GM12878 (cell line): ENCODE measurements around the gene GPI. TPM values are rescaled to one million over a fixed set of nuclear protein-coding genes. Genes with fewer than 3 reads are reported as not detected.

Experiments
- ATF7 ChIP-seq: fragments of 450-650 bp; IDR thresholded peaks from 2 replicates; pipeline ENCODE4 v1.6.1; 2016; ENCODE audit warnings: low read depth, mild to moderate bottlenecking
- CEBPB ChIP-seq, 2 experiments: fragments of 150-350 bp in 1 of 2; IDR thresholded peaks; 2 replicates each; pipeline ENCODE4 v1.6.1; 2012 to 2014; ENCODE audit warnings: low read depth in 2 of 2, low read length in 2 of 2, borderline replicate concordance in 1 of 2, inconsistent platforms in 1 of 2
- ELK1 ChIP-seq: IDR thresholded peaks from 2 replicates; pipeline ENCODE4 v1.6.1; 2012; ENCODE audit warnings: low read depth, low read length, improper control_type of control experiment
- MYB ChIP-seq: fragments of 150-350 bp; IDR thresholded peaks from 2 replicates; pipeline ENCODE4 v1.6.1; 2014; ENCODE audit warnings: mild to moderate bottlenecking, low read depth, low read length, borderline replicate concordance
- NFIC ChIP-seq: IDR thresholded peaks from 2 replicates; pipeline ENCODE4 v1.6.1; 2012; ENCODE audit warnings: low read depth, mild to moderate bottlenecking, inconsistent platforms, low read length, moderate library complexity
- NFXL1 ChIP-seq: fragments of 450-650 bp; IDR thresholded peaks from 2 replicates; pipeline ENCODE4 v1.6.1; 2017; ENCODE audit warnings: antibody characterized with exemption, mild to moderate bottlenecking, borderline replicate concordance
- NRF1 ChIP-seq: conservative IDR thresholded peaks from 2 replicates; pipeline ENCODE4 v1.6.1; 2011; ENCODE audit warnings: mild to moderate bottlenecking, low read depth, low read length, improper control_type of control experiment
- PAX5 ChIP-seq: IDR thresholded peaks from 2 replicates; pipeline ENCODE4 v1.6.1; 2011; ENCODE audit warnings: low read depth, low read length, borderline replicate concordance
- POLR2A ChIP-seq: IDR thresholded peaks from 2 replicates; pipeline ENCODE4 v1.6.1; 2011; ENCODE audit warnings: low read depth, mild to moderate bottlenecking, low read length
- RELA ChIP-seq: fragments of 450-650 bp; IDR thresholded peaks from 2 replicates; pipeline ENCODE4 v1.8.0; 2014; ENCODE audit warnings: borderline replicate concordance; ENCODE audit not compliant: partially characterized antibody
- SIN3A ChIP-seq: IDR thresholded peaks from 2 replicates; pipeline ENCODE4 v1.6.1; 2012; ENCODE audit warnings: low read depth, low read length, improper control_type of control experiment
- SKIL ChIP-seq: fragments of 450-650 bp; IDR thresholded peaks from 2 replicates; pipeline ENCODE4 v1.6.1; 2017; ENCODE audit warnings: mild to moderate bottlenecking, low read depth, inconsistent platforms; ENCODE audit not compliant: poor library complexity, severe bottlenecking
- SMARCA5 ChIP-seq: fragments of 450-650 bp; IDR thresholded peaks from 2 replicates; pipeline ENCODE4 v1.6.1; 2017; ENCODE audit warnings: mild to moderate bottlenecking
- SREBF1 ChIP-seq: IDR thresholded peaks from 2 replicates; pipeline ENCODE4 v1.6.1; 2012; ENCODE audit warnings: mild to moderate bottlenecking, low read length
- TCF3 ChIP-seq: IDR thresholded peaks from 2 replicates; pipeline ENCODE4 v1.6.1; 2012; ENCODE audit warnings: low read depth, mild to moderate bottlenecking, low read length, borderline replicate concordance; ENCODE audit not compliant: insufficient read depth
- ZNF24 ChIP-seq: fragments of 450-650 bp; IDR thresholded peaks from 2 replicates; pipeline ENCODE4 v1.6.1; 2017; ENCODE audit warnings: antibody characterized with exemption, mild to moderate bottlenecking
- polyA plus RNA-seq, 11 experiments: library from polyadenylated mRNA; depleted of rRNA in 4 of 11; unstranded in 6 of 11; stranded (reverse) in 5 of 11; fragments of >200 nt; fragmentation: Nextera tagmentation in 4 of 11; fragmentation: Illumina TruSeq in 1 of 11; extraction: Ambion mirVana in 4 of 11; extraction: Trizol in 1 of 11; gene quantifications; 1 replicate in 1 of 11; 2 replicates in 10 of 11; pipeline versions ENCODE4 v1.2.1 to v1.2.3, GENCODE V29; 2011 to 2016; ENCODE audit warnings: inconsistent platforms in 2 of 11, missing spikeins in 2 of 11, low read depth in 1 of 11
- total RNA-seq, 4 experiments: library from RNA; depleted of rRNA in 3 of 4; stranded (reverse); fragments of >200 nt in 3 of 4; fragmentation: Illumina TruSeq in 1 of 4; extraction: Trizol in 1 of 4; gene quantifications; 2 replicates each; pipeline versions ENCODE4 v1.2.1 to v1.2.3, GENCODE V29; 2013 to 2021
- TF ChIP-seq, protein P1 (sequence below): fragments of 450-650 bp; formaldehyde crosslinking; IDR thresholded peaks from 2 replicates; pipeline ENCODE4 v1.4.0; 2022; ENCODE audit warnings: mild to moderate bottlenecking, moderate library complexity
- TF ChIP-seq, protein P2 (sequence below): IDR thresholded peaks from 2 replicates; pipeline ENCODE4 v1.6.1; 2012; ENCODE audit warnings: improper control_type of control experiment, low read depth, low read length; ENCODE audit not compliant: insufficient replicate concordance

Gene GPI
- total and polyA plus RNA-seq, 10 of the 15 experiments (the other 5 are each of a cell fraction or from before 2014, with no cell fraction given): 124 to 400 (median 190) TPM

- TF ChIP-seq, protein P1, sequence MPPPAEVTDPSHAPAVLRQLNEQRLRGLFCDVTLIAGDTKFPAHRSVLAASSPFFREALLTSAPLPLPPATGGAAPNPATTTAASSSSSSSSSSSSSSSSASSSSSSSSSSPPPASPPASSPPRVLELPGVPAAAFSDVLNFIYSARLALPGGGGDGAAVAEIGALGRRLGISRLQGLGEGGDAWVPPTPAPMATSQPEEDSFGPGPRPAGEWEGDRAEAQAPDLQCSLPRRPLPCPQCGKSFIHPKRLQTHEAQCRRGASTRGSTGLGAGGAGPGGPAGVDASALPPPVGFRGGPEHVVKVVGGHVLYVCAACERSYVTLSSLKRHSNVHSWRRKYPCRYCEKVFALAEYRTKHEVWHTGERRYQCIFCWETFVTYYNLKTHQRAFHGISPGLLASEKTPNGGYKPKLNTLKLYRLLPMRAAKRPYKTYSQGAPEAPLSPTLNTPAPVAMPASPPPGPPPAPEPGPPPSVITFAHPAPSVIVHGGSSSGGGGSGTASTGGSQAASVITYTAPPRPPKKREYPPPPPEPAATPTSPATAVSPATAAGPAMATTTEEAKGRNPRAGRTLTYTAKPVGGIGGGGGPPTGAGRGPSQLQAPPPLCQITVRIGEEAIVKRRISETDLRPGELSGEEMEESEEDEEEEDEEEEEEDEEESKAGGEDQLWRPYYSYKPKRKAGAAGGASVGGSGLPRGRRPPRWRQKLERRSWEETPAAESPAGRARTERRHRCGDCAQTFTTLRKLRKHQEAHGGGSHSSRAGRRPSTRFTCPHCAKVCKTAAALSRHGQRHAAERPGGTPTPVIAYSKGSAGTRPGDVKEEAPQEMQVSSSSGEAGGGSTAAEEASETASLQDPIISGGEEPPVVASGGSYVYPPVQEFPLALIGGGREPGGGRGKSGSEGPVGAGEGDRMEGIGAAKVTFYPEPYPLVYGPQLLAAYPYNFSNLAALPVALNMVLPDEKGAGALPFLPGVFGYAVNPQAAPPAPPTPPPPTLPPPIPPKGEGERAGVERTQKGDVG (CRISPR knock-in tag): no peak
- TF ChIP-seq SKIL: peak; percentile 6
- TF ChIP-seq PAX5: peak; percentile 60; the same call in 1 of the 2 replicates
- TF ChIP-seq NRF1: peak; percentile 99
- TF ChIP-seq NFXL1: no peak
- no peak for TF ChIP-seq SREBF1
- peak; percentile 71; the same call in 1 of the 2 replicates for TF ChIP-seq SMARCA5
- TF ChIP-seq ZNF24: no peak
- TF ChIP-seq ATF7: peak; percentile 43; the same call in 1 of the 2 replicates
- TF ChIP-seq ELK1: no peak
- no peak for TF ChIP-seq CEBPB (IDR thresholded peaks at IDR 0.05; ENCODE audit: borderline replicate concordance in 1 of 2, low read depth in 2 of 2, low read length in 2 of 2)
- TF ChIP-seq SIN3A: peak; percentile 69; the same call in 1 of the 2 replicates
- no peak for TF ChIP-seq MYB
- TF ChIP-seq, protein P2, sequence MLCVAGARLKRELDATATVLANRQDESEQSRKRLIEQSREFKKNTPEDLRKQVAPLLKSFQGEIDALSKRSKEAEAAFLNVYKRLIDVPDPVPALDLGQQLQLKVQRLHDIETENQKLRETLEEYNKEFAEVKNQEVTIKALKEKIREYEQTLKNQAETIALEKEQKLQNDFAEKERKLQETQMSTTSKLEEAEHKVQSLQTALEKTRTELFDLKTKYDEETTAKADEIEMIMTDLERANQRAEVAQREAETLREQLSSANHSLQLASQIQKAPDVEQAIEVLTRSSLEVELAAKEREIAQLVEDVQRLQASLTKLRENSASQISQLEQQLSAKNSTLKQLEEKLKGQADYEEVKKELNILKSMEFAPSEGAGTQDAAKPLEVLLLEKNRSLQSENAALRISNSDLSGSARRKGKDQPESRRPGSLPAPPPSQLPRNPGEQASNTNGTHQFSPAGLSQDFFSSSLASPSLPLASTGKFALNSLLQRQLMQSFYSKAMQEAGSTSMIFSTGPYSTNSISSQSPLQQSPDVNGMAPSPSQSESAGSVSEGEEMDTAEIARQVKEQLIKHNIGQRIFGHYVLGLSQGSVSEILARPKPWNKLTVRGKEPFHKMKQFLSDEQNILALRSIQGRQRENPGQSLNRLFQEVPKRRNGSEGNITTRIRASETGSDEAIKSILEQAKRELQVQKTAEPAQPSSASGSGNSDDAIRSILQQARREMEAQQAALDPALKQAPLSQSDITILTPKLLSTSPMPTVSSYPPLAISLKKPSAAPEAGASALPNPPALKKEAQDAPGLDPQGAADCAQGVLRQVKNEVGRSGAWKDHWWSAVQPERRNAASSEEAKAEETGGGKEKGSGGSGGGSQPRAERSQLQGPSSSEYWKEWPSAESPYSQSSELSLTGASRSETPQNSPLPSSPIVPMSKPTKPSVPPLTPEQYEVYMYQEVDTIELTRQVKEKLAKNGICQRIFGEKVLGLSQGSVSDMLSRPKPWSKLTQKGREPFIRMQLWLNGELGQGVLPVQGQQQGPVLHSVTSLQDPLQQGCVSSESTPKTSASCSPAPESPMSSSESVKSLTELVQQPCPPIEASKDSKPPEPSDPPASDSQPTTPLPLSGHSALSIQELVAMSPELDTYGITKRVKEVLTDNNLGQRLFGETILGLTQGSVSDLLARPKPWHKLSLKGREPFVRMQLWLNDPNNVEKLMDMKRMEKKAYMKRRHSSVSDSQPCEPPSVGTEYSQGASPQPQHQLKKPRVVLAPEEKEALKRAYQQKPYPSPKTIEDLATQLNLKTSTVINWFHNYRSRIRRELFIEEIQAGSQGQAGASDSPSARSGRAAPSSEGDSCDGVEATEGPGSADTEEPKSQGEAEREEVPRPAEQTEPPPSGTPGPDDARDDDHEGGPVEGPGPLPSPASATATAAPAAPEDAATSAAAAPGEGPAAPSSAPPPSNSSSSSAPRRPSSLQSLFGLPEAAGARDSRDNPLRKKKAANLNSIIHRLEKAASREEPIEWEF: no peak
- TF ChIP-seq NFIC: no peak
- 0 out of 2 replicates have a peak, but pooled peaks have one; percentile 41 for TF ChIP-seq TCF3
- peak; percentile 84 for TF ChIP-seq POLR2A
- TF ChIP-seq RELA: peak; percentile 46
Observed at GRCh38 chr19:34359140-34359953, 5.6 kb upstream of the GPI start (continued).
